HepG2 (cell line): ENCODE measurements around the gene HOXC5. TPM values are rescaled to one million over a fixed set of nuclear protein-coding genes. Genes with fewer than 3 reads are reported as not detected.

Experiments
- ARID4A ChIP-seq: sonication (generic); formaldehyde crosslinking; IDR thresholded peaks from 2 replicates; pipeline ENCODE4 v1.5.0; 2020; ENCODE audit warnings: mild to moderate bottlenecking, missing genetic modification reagents, borderline replicate concordance
- ASH2L ChIP-seq: fragments of 300-600, 200-600 bp; sonication (generic); IDR thresholded peaks from 2 replicates; pipeline ENCODE4 v1.7.0; 2017; ENCODE audit warnings: low read depth, mild to moderate bottlenecking, moderate library complexity, mixed read lengths, low read length; ENCODE audit not compliant: insufficient read length
- JDP2 ChIP-seq: sonication (generic); formaldehyde crosslinking; IDR thresholded peaks from 2 replicates; pipeline ENCODE4 v1.8.1; 2022; ENCODE audit warnings: missing genetic modification reagents, borderline replicate concordance
- LCORL ChIP-seq, 2 experiments: fragments of 450-650 bp in 1 of 2; sonication (generic) in 1 of 2; formaldehyde crosslinking in 1 of 2; IDR thresholded peaks; 2 replicates each; pipeline versions ENCODE4 v1.5.0 to v1.6.1; 2017 to 2020; ENCODE audit warnings: antibody characterized with exemption in 1 of 2, missing genetic modification reagents in 1 of 2
- NFAT5 ChIP-seq: sonication (generic); formaldehyde crosslinking; IDR thresholded peaks from 2 replicates; pipeline ENCODE4 v1.4.0; 2020; ENCODE audit warnings: missing genetic modification reagents
- NONO ChIP-seq, 2 experiments: fragments of 450-650 bp in 1 of 2; sonication (generic) in 1 of 2; formaldehyde crosslinking in 1 of 2; IDR thresholded peaks in 1 of 2; conservative IDR thresholded peaks in 1 of 2; 2 replicates each; pipeline versions ENCODE4 v1.6.1 to v1.8.0; 2017 to 2022; ENCODE audit warnings: mild to moderate bottlenecking in 1 of 2, missing genetic modification reagents in 1 of 2, moderate library complexity in 1 of 2
- PATZ1 ChIP-seq: sonication (generic); formaldehyde crosslinking; IDR thresholded peaks from 2 replicates; pipeline ENCODE4 v1.4.0; 2020; ENCODE audit warnings: missing genetic modification reagents
- SPEN ChIP-seq: sonication (generic); formaldehyde crosslinking; IDR thresholded peaks from 2 replicates; pipeline ENCODE4 v1.5.1; 2020; ENCODE audit warnings: low read depth, mild to moderate bottlenecking, missing genetic modification reagents
- ZBTB25 ChIP-seq: IDR thresholded peaks from 2 replicates; pipeline ENCODE4 v1.6.1; 2018; ENCODE audit warnings: missing genetic modification reagents
- ZNF30 ChIP-seq: sonication (generic); formaldehyde crosslinking; IDR thresholded peaks from 2 replicates; pipeline ENCODE4 v1.5.0; 2020; ENCODE audit warnings: mild to moderate bottlenecking, missing genetic modification reagents
- ZNF570 ChIP-seq: sonication (generic); formaldehyde crosslinking; IDR thresholded peaks from 2 replicates; pipeline ENCODE4 v1.4.0; 2020; ENCODE audit warnings: mild to moderate bottlenecking, missing genetic modification reagents, borderline replicate concordance
- polyA plus RNA-seq, 8 experiments: library from polyadenylated mRNA; depleted of rRNA in 3 of 8; stranded (reverse) in 7 of 8; unstranded in 1 of 8; fragments of >200 nt; fragmentation: Illumina TruSeq in 4 of 8; extraction: Trizol in 4 of 8; gene quantifications; 2 replicates each; pipeline versions ENCODE4 v1.2.1 to v1.2.3, GENCODE V29; 2011 to 2016; ENCODE audit warnings: low read depth in 4 of 8, missing spikeins in 1 of 8, mixed read lengths in 1 of 8; ENCODE audit not compliant: insufficient read depth in 1 of 8
- total RNA-seq, 5 experiments: library from RNA; depleted of rRNA; stranded (reverse); fragments of >200 nt; fragmentation: Illumina TruSeq; extraction: Trizol; gene quantifications; 2 replicates each; pipeline ENCODE4 v1.2.3, GENCODE V29; 2016; ENCODE audit warnings: low read depth in 1 of 5
- TF ChIP-seq, protein P1 (sequence below): sonication (generic); formaldehyde crosslinking; IDR thresholded peaks from 2 replicates; pipeline ENCODE4 v1.5.1; 2020; ENCODE audit warnings: mild to moderate bottlenecking, moderate library complexity, missing genetic modification reagents

HOXC5 gene
- total and polyA plus RNA-seq, 2 of the 13 experiments (the other 11 are each of a cell fraction or from before 2014, with no cell fraction given) = not detected

DNA sequence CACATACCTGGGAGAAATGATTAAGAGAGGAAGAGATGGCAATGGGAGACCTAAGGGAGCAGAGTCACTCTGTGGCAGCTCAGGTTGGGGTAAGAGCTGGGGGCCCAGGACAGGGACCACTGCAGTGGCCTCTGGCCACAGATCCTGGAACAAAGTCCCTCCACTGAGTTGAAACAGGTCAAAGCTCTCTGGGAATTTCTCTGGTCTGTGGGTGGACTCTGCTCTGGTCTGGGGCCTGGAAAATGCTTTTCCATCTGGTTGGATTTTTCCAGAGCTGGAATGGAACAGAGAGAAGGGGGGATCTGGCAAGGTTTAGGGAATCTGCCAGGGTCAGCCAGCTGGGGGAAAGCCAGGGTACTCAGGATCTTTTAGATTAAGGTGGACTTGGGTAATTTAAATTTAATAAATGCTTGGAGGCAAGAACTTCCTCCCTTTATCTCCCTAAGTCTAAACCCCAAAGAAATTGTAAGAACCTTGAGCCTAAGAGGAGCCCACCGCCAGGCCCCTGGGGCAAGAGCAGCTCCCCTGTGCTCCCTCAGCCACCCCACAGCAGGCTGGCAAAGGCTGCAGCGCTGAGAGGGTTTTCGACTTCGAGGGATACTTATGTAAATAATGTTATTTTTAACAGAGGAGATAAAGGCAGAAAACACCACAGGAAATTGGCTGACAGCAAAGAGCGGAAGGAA, 44.2 kb upstream of the HOXC5 start (continued):
- TF ChIP-seq, protein P1, sequence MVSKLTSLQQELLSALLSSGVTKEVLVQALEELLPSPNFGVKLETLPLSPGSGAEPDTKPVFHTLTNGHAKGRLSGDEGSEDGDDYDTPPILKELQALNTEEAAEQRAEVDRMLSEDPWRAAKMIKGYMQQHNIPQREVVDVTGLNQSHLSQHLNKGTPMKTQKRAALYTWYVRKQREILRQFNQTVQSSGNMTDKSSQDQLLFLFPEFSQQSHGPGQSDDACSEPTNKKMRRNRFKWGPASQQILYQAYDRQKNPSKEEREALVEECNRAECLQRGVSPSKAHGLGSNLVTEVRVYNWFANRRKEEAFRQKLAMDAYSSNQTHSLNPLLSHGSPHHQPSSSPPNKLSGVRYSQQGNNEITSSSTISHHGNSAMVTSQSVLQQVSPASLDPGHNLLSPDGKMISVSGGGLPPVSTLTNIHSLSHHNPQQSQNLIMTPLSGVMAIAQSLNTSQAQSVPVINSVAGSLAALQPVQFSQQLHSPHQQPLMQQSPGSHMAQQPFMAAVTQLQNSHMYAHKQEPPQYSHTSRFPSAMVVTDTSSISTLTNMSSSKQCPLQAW (CRISPR knock-in tag) = 0 out of 2 replicates have a peak, but pooled peaks have one; percentile 16
- TF ChIP-seq NFAT5 (CRISPR knock-in tag) (no peak), NONO (IDR thresholded peaks at IDR 0.05) (no peak), NONO (CRISPR knock-in tag; conservative IDR thresholded peaks at IDR 0.05) (no peak), ARID4A (CRISPR knock-in tag) (peak; percentile 13; the same call in 1 of the 2 replicates), LCORL (IDR thresholded peaks at IDR 0.05) (no peak), LCORL (CRISPR knock-in tag; IDR thresholded peaks at IDR 0.05) (peak; percentile 21; the same call in 1 of the 2 replicates), ZNF30 (no peak), ASH2L (peak; percentile 57), ZNF570 (CRISPR knock-in tag) (no peak), JDP2 (CRISPR knock-in tag) (no peak), ZBTB25 (CRISPR knock-in tag) (no peak), SPEN (CRISPR knock-in tag) (peak; percentile 53; the same call in 1 of the 2 replicates), PATZ1 (peak; percentile 44; the same call in 1 of the 2 replicates)
